ENCODE data around the gene PGBD4.

The PGBD4 gene

DNA sequence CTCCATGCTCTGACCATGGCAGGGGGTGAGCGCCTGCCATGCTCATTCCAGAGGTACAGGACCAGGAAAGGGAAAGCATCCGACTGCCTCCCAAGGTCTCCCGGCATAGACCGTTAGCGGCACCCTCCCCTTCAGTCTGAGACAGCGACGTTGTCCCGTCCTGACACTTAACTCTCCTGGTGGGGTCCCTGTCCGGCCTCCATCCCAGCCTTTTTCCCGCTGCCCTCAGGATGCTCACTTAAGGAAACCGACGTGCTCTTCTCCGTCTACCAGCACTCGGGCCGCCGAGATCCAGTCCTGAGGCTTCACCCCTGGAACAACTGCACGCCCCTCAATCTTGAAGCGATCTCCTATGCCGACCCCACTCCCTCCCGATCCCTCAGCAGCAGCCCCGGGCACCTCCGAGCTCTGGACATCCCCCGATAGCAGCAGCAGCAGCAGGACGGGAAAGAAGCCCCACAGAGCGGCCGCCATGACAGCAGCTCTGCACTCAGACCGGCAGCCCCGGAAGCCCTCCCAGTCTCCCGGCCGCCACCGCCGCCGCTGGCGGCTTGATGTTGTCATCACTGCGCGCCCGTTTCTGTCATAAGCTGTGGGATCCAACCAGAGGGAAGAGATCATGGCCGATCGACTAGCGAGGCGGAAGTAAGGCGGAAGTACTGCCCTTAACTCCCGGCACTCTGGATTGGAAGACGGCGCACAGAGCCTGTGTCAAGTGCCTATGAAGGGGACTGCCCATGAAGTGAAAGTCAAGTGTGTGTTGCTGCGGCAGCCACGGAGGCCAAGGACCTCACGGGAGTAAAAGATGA, at the start of gene PGBD4, which contains the start of gene EMC7:
Gene PGBD4, plus strand, starts transcription at position 718 of the 809 bp plus-strand sequence. CDS start 449 bp downstream, outside the sequence.
Gene EMC7, minus strand, starts transcription at position 497 of the 809 bp plus-strand sequence. Its CDS starts 23 bp downstream, at position 474.
- DNase-seq (ENCODE audit: low read depth in 2 of 2) = peak; percentile 95 to 98

DNA sequence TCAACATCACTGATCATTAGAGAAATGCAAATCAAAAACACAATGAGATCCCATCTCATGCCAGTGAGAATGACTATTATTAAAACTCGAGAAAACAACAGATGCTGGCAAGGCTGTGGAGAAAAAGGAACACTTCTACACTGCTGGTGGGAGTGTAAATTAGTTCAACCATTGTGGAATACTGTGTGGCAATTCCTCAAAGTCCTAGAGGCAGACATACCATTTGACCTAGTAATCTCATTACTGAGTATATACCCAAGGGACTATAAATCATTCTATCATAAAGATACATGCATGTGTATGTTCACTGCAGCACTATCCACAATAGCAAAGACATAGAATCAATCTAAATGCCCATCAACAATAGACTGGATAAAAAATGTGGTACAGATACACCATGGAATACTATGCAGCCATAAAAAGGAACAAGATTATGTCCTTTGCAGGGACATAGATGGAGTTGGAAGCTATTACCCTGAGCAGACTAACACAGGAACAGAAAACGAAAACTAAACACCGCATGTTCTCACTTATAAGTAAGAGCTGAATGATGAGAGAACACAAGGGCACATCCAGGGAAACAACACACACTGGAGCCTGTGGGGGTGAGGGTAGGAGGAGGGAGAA, 47.7 kb upstream of the PGBD4 start:
- no peak for DNase-seq (ENCODE audit: low read depth in 2 of 2)

DNA sequence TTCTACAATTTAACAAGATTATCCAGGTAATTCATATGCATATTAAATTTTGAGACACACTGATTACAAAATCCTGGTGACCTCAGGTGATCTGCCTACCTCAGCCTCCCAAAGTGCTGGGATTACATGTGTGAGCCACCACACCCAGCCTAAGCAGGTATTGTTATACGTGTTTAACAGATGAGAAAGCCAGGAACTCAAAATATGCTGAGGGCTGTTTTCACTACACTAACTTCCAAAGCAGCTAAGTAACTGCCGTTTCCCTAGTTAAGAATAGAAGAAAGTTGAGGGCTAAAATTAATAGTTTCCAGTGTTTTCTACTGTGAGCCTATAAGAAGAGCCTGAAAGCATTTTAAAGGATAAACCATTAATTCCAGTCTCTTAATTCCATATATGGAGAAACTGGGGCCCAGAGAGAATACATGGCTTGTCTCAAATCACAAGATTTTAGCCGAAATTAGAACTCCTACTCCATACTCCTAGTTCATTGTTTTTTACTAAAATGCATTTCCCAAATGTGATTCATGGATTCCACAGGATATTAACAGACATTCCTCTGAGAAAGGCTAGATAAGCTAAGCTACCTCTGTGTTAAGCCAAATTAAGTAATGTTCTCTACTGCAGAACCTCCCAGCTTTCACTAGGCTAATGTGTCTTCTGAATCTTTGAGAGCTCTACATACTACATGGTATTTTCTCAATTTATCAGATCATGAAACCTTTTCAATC, 45.9 kb upstream of the PGBD4 start:
- no peak for DNase-seq (ENCODE audit: low read depth in 2 of 2)

DNA sequence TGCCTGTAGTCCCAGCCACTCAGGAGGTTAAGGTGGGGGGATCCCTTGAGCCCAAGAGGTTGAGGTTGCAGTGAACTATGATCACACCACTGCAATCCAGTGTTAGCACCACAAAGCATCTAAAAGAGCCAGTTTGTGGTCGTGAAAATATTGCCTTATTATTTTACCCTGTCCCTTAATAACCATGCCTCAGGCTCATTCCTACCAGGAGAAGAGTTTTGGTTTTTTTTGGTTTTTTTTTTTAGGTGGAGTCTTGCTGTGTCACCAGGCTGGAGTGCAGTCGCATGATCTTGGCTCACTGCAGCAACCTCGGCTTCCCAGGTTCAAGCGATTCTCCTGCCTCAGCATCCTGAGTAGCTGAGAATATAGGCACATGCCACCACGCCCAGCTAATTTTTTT, 45.0 kb upstream of the PGBD4 start:
- no peak for DNase-seq (ENCODE audit: low read depth in 2 of 2)

DNA sequence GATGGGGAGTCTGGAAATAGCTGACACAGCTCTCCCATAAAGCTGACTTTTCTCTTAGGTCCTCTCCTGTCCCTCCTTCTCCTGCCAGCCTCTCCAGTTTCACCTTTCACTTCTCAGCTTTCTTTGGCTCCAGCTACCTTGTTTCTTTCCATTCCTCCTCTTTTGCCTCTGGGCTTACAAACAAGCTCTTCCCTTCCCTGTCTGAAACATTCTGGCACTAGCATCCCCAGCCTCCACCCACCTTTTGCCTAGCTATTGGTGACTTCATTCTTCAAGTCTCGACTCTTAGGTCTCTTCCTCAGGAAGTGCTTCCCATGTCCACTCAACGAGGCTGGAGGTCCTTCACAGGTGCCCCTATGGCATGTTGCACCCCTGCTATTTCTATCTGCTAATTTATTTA, 42.4 kb upstream of the PGBD4 start:
- DNase-seq (ENCODE audit: low read depth in 2 of 2) = no peak

DNA sequence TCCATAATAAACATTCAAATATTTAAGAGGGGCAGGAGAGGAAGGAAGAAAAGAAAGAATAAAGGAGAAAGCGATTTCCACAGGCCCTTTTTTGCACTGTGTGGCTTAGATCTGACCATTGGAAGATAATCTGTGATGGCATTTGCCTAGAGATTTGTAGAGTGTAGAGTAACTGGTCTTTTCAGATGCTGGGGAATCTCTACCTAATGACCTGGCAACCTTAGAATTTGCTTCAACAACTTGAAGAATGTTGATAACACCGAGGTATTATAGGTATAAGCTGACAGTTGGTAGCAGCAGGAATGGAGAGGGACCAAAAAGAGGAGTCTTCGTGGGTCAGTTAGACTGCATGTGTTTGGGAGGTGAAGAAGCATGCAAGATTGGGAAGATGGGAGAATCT, 41.9 kb upstream of the PGBD4 start:
- DNase-seq (ENCODE audit: low read depth in 2 of 2) = no peak

DNA sequence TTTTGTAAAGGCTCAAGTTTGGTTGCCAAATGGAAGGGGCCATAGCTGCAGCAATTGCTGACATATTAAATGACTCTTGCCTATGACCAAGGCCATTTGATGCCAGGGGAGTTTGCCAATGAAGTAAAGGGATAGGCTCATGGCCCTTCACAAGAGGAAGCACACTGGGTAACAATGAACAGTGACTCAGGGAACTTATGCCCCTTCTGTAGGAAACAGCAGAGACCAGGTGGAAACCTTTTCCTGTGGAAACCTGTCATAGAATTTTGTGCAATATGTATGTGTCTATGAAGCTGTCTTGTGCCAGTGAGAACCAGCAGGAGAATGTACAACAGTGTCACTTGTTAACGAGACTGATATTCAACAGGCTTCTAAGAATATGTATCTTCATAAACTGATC, 37.4 kb upstream of the PGBD4 start:
- DNase-seq (ENCODE audit: low read depth in 2 of 2) = no peak

DNA sequence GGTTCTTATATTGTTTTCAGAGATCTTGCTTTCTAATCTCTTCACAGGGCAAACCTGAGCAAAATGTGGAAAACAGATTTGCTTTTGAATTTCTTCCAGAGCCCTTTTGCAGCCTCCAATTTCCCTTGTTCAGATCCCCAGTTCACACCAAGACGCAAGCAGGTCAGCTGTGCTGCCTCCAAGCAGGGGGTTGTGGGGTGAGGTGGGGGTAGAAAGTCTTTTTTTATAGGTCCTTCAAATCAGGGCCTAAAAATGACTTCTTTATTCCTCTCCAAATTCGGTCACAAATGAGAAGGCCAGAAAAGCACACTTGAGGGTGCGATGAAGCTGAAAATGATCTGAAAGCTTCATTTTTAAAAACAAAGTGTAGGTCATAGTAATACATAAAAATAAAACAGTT, 36.6 kb upstream of the PGBD4 start:
- DNase-seq (ENCODE audit: low read depth in 2 of 2) = no peak

DNA sequence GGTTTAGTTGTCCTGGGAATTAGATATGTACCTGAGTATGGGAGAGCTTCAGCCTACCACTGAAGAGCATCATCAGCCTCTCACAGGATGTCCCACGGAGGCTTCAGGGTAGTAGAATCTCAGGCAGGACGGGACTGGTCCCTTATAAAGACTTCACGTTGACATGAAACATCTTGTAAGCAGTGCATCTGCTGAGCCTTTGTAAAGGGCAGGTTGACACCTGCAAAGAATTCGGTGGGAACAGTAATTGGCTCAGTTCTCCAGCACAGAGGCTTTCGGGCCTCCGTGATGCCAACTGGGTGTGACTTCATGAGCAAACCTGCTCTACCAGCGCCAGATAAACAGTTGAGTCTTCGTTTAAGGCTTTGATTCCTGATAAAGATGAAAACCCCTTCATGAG, 35.9 kb upstream of the PGBD4 start:
- no peak for DNase-seq (ENCODE audit: low read depth in 2 of 2)

DNA sequence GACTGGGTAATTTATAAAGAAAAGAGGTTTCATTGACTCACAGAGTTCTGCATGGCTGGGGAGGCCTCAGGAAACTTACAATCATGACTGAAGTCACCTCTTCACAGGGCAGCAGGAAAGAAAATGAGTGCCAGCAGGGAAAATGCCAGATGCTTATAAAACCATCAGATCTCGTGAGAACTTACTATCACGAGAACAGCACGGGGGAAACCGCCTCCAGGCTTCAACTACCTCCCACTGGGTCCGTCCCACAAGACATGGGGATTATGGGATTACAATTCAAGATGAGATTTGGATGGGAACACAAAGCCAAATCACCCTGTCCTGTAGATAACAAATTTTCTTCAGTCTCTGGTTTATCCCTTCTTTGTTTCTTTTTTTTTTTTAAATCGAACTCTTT, 31.9 kb upstream of the PGBD4 start:
- DNase-seq (ENCODE audit: low read depth in 2 of 2) = no peak

DNA sequence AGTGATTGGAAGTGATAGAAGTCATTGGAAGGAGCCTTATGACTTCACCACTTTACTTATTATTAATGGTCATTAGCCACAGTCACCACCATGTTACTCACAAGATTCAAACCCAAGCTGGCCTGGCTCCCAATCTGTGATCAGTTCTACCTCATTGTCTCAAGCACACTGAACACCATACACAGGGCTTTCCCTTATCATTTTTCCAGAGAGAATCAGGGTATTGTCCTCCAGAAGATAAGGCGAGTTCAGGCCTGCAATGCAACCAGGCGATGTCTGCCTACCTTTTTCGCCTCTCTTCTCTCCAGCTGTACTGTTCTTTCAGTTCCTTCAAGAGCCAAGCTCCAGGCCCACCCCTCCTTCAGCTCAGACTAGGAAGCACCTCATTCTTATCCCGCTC, 25.1 kb upstream of the PGBD4 start:
- DNase-seq (ENCODE audit: low read depth in 2 of 2) = no peak

DNA sequence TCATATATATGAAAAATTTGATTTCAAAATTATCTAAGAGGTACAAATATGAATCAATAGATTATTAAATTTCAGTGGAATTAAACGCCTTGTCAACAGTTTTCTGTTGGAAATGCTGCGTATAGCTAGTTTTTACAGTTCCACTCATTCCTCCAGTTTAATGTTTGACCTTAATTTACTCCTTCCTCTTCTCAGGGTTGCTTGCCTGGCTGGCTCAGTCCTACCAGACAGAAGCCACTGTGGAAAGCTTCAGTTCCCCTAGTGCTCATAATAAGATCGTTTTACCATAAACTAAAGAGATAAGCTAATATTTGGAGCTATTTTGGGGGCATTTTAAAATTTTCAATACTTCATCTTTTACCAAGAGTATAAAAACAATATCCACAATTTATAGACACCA, 23.0 kb upstream of the PGBD4 start:
- no peak for DNase-seq (ENCODE audit: low read depth in 2 of 2)

DNA sequence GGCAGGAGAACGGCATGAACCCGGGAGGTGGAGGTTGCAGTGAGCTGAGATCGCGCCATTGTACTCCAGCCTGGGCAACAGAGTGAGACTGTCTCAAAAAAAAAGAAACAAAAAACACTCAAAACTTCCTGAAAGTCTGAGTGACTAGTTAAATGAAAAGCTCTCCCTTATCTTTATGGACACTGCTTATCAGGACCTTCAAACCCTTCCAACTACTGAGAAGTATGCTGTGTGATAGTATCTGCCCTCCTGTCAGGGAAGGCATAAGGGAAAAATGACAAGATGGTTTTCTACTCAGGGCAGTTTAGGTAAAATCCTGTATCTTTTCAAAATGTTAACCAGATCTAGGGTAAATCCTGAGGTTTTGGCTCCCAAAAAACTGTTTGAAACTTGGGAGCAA, 22.0 kb upstream of the PGBD4 start:
- DNase-seq (ENCODE audit: low read depth in 2 of 2) = no peak

DNA sequence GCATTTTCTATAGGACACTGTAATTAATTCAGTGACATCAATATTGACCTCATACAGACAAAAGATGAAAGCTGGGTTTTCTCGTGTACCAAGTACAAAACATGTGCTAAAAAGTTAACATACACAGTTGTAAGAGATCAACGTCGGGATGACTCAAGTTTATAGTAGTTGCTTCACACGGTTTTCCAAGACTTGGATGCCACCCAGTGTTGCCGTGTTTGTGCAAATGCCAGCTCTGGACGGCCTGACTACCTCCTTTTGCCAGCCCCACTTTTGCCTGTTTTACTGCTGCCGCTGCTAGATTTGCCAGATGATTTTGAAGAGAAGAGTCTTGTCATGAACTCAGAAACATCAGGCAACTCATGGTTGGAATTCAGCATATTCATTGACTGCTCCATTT, 17.8 kb upstream of the PGBD4 start:
- no peak for DNase-seq (ENCODE audit: low read depth in 2 of 2)

DNA sequence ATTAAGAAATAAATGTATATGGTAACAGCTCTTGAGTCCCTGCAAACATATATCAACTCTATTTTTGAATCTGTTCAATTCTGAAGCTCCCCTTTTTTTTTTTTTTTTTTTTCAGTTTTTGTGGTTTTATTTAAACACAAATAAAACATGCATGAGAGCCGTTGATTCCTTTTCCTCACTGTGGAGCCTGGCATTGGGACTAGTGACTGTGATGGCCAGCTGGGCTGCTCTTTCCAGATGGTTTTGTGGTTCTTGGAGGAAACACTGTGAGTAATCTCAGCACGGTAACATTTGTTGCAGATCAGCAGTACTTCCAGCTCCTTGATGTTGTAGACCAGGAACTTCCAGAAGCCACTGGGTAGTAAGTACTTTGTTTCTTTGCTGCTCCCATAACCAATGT, 16.1 kb upstream of the PGBD4 start:
- DNase-seq (ENCODE audit: low read depth in 2 of 2) = no peak

DNA sequence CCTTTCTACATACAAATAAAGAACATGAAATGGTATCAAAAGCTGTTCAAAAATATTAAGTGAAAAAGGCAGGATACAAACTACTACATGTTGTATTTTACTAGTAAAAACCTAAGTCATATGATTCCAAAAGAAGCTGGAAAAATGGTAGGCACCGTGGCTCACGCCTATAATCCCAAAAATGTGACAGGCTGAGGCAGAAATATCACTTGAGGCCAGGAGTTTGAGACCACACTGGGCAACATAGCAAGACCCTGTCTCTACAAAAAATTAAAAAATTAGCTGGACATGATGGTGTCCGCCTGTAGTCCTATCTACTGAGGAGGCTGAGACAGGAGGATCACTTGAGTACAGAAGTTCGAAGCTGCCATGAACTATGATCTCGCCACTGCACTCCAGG, 2.0 kb upstream of the PGBD4 start:
- DNase-seq (ENCODE audit: low read depth in 2 of 2) = no peak

DNA sequence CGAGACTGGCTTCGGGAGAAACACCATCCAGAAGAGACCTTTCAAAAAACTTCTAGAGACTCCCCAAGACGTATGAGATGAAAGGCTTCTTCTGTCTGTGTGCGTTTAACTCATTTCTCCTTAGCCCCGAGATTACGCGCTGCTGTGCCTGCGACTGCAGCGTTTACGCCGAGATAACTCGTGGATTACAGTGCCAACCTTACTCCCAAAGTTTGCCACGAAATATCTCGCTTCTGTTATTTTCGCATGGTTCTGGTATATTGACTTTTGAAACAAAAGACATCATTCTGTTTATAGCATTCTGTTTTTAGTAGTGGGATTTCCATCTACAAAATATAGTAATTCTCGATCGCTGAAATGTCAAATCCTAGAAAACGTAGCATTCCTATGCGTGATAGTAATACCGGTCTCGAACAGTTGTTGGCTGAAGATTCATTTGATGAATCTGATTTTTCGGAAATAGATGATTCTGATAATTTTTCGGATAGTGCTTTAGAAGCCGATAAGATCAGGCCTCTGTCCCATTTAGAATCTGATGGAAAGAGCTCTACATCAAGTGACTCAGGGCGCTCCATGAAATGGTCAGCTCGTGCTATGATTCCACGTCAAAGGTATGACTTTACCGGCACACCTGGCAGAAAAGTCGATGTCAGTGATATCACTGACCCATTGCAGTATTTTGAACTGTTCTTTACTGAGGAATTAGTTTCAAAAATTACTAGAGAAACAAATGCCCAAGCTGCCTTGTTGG, 467 bp downstream of the PGBD4 start:
- DNase-seq (ENCODE audit: low read depth in 2 of 2) = no peak

DNA sequence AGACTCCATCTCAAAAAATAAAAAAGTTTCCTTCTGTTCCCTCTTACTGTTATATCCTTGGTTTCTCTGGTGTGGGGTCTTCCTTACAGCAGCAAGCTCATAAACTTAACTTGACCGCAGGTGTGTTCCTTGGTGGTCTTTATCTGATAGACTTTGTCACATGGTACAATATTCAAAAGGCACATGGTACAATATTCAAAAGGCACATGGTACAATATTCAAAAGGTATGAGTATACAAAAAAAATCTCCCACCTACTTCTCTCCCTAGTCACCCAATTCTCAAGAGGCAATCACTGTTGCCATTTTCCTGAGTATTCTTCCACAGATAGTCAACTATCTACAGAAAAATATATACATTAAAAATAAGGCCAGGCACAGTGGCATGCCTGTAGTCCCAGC, 4.5 kb downstream of the PGBD4 start:
- no peak for DNase-seq (ENCODE audit: low read depth in 2 of 2)

DNA sequence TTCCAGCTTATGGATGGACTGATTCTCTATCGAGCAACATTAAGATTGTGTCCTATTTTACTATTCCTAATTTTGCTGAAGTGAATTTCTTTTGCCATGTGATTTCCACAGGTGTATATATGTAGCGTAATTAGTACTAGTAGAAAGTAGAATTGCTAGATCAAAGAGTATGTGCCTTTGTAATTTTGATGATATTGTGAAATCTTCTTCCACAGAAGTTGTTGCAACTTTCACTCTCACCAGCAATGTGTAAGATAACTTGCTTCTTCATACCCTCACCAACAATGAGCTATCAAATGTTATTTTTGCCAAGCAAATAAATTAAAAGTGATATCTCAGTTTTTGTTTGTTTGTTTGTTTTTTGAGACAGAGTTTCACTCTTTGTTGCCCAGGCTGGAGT, 5.4 kb downstream of the PGBD4 start:
- DNase-seq (ENCODE audit: low read depth in 2 of 2) = no peak

DNA sequence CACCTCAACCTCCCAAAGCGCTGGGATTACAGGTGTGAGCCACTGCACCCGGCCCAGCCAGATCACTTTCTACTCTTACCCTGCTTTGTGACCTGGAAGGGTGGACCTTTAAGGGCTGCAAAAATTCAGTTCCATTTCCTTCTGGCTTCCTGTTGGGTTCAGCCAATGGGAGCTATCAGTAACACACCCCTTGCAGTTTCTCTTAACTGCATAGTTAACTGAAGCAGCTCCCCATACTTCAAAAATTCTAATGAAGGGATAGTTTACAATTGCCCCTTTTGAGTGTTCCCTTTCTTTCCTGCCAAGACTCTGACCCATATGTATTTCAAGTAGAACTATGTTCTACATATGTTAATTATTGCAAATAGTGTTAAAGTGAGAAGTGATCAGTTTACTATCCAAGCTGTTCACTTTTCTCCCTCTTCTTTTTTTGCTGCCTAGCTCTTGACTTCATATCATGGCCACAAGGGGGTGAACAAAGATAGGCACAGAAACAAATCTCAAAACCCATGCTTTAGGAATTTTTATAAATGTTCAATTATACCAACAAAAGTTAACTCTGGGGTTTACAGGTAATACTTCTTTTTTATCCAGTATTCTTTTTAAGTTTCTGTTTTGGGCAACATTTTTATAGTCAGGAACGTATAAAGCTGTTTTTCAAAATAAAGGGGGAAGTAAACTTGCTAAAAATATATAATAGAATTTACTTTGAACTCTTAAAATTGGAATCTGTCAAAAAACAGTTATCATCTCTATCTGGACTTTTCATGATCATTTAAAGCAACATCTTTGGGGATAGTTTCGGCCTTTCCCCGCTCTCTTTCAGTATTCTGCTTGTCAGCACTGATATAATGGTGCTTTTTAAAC, 8.1 kb downstream of the PGBD4 start:
- no peak for DNase-seq (ENCODE audit: low read depth in 2 of 2)

DNA sequence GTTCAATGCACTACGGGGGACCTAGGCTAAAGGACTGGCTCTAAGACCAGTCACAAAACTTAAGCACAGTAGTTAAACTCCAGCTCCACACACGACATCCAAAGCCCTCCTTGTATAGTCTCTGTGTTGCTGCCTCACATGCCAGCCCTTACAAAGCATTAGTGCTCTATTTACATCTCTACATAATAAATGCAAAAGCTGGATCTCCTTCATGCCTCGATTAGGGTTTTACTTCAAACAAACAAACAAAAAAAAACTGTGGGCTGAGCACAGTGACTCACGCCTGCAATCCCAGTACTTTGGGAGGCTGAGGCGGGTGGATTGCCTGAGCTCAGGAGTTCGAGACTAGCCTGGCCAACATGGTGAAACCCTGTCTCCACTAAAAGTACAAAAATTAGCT, 9.6 kb downstream of the PGBD4 start:
- no peak for DNase-seq (ENCODE audit: low read depth in 2 of 2)

Measured in stimulated activated CD4-positive, alpha-beta T cell treated with anti-CD3 and anti-CD28 coated beads, Interleukin-1b, Interleukin-23, amount 100 ng/mL, for 4 hours (primary cell).